GM18505 (cell line): ENCODE results near the gene EDEM2.
"Not testable (repeated sequence)": the region's sequence is repeated elsewhere in the genome, so short reads cannot be mapped to it uniquely, and the experiment has no call there.

Source experiments
- ATAC-seq: cut with Tn5 transposase; IDR thresholded peaks from one replicate; pipeline ENCODE4 v1.9.1; 2021; ENCODE audit not compliant: unreplicated experiment
- POLR2A ChIP-seq: IDR thresholded peaks from 4 replicates; pipeline ENCODE4 v1.6.1; 2011; ENCODE audit warnings: borderline replicate concordance; ENCODE audit not compliant: insufficient read depth, insufficient read length; ENCODE audit errors: extremely low read depth

Gene EDEM2

GRCh38 chr20:35129647-35130069, 17.5 kb downstream of the EDEM2 start:
- no peak for ATAC-seq
- no peak for TF ChIP-seq POLR2A

GRCh38 chr20:35125753-35126152, 21.4 kb downstream of the EDEM2 start:
- TF ChIP-seq POLR2A = no peak
- no peak for ATAC-seq

DNA sequence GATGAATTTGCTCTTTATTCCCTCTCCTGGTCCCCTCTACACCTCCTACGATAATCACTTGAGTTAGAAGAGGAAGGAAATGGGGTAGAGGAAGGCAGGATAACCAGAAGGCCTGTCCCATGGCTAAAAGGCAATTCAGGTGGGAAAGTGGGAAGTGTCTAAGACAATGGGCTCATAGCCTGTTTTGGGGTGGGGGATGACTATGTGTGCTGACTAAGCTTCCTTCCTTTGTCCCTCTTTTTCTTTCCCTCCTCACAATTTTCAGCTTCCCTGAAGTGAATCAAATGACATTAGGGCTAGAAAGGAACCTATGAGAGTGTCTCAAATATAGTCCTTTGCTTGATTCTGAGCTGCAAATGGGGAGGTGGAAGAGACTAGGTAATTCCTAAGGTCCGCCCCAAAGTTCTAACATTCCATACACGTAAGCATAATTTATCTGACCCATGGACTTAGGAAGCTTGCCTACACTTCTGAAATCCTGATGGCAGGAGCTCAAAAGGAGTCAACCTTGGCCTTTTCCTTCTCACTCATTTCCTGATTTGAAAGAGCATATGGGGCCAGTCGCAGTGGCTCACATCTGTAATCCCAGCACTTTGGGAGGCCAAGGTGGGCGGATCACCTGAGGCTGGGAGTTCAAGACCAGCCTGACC, 24.3 kb downstream of the EDEM2 start:
- no peak for ATAC-seq
- TF ChIP-seq POLR2A = no peak

DNA sequence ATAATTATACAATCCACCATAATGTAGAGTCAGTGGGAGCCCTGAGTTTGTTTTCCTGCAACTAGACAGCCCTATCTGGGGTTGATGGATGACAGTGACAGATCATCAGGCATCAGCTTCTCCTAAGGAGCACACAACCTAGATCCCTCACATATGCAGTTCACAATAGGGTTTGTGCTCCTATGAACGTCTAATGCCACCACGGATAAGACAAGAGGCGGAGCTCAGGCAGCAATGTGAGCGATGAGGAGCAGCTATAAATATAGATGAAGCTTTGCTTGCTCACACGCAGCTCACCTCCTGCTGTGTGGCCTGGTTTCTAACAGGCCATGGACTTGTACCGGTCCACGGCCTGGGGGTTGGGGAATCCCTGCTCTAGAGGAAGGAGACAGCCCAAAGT, 25.9 kb downstream of the EDEM2 start:
- ATAC-seq = no peak
- TF ChIP-seq POLR2A = no peak

DNA sequence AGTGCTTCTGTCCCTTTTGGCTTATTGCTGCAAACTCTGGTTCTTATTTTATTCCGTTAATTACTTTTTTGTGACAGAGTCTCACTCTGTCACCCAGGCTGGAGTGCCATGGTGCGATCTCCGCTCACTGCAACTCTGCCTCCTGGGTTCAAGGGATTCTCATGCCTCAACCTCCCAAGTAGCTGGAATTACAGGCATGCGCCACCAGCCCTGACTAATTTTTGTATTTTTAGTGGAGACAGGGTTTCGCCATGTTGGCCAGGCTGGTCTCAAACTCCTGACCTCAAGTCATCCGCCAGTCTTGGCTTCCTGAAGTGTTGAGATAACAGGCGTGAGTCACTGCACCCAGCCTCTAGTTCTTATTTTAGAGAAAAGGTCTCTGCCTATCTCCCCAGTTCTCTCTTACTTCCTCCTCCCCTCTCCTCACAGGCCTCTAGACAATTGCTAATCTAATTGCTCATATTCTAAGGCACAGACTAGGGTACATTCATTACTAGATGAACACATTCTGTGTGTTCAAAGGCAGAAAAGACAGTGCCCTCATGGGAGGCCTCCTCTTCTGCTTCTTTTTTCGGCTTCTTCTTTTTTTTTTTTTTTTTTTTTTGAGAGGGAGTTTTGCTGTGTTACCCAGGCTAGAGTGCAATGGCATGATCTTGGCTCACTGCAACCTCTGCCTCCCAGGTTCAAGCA, 27.0 kb downstream of the EDEM2 start:
- ATAC-seq = no peak
- no peak for TF ChIP-seq POLR2A

DNA sequence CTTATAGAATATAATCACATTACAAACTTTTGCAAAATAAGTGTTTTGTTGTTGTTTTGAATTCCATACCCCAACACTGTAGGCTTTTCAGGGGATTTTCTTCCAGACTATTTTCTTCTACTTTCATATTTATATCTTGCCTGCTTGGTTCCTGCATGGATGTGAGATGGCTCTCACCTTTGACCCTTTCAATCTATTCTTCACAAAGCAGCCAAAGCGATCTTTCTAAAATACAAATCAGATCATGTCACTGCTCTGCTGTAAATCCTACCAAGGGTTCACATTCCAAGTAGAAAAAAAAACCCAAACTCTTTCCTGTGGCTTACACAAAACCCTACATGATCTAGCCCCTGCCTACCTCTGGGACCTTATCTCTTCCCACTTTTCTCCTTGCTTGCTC, 29.5 kb downstream of the EDEM2 start:
- no peak for TF ChIP-seq POLR2A

DNA sequence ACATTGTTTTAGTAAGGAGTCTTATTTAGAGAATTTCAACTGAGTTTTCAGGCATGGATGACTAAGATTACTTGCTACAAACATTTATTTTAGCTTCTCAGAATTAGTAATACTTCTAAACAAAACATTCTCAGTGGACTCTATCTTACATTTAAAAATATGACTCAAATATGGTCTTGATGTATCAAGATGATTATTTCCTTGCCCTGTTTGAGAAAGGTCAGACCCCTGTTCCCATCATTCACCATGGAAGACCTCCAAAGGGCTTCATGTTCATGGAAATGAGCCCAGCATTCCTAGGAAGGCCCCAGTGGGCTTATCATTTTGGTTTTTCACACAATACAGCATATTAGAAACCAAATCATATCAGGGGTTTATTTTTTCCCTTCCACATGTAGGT, 29.9 kb downstream of the EDEM2 start:
- no peak for ATAC-seq
- no peak for TF ChIP-seq POLR2A

More for the DNA sequence above, 29.5 kb downstream of the EDEM2 start:
- no peak for ATAC-seq

- TF ChIP-seq POLR2A = no peak
- ATAC-seq = no peak
Measured at GRCh38 chr20:35116258-35116657, 30.9 kb downstream of the EDEM2 start.

- TF ChIP-seq POLR2A = no peak
- ATAC-seq = no peak
Measured at GRCh38 chr20:35115606-35116005, 31.5 kb downstream of the EDEM2 start.

GRCh38 chr20:35112276-35112675, 34.9 kb downstream of the EDEM2 start:
- ATAC-seq = not testable (repeated sequence)

DNA sequence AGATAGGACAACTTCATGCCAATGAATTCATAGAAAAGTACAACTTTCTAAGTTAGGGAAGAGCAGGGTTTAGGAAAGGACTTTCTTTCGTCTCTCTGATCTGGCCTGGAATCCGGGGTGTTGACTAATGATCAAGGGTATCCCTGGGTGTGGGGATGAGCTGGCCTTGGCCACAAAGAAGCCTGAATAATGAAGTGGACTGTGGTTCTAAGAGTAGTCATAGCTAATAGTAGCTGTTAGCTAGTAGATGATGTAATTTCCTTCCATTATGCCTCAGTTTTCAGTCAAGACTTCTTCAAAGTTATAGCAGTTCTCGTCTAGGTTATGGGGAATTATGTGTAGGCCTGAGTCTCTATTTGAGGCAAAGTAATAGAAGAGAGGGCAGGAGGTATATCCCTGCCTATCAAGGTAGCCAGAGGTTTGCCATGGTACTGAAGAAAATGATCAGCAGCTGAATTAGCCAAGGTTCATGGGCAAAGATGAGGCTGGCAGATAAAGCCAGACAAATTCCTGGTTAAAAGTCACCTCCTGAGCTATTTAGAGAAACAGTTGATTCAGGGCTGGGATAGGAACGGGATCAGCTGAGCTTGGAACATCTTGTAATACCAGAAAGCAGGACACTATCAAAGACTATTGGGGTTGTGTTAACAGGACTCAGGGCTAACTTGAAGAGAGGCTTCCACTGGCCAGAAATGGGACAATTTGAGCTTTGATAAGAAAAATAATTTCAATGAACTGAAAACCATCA, 35.8 kb downstream of the EDEM2 start:
- TF ChIP-seq POLR2A = no peak
- no peak for ATAC-seq

- no peak for TF ChIP-seq POLR2A
- ATAC-seq = no peak
Measured at GRCh38 chr20:35108921-35109320, 38.2 kb downstream of the EDEM2 start.

- ATAC-seq = no peak
Measured at GRCh38 chr20:35106827-35107380, 40.2 kb downstream of the EDEM2 start.

More at GRCh38 chr20:35106827-35107380, 40.2 kb downstream of the EDEM2 start:
- no peak for TF ChIP-seq POLR2A
